SH-SY5Y (cell line): ENCODE data around the gene MAP7D1.

ENCODE experiments used
- GATA2 ChIP-seq: IDR thresholded peaks from 2 replicates; pipeline ENCODE4 v1.6.1; 2011; ENCODE audit warnings: mild to moderate bottlenecking, low read depth, low read length
- GATA3 ChIP-seq: IDR thresholded peaks from 2 replicates; pipeline ENCODE4 v1.6.1; 2011; ENCODE audit warnings: low read depth, mild to moderate bottlenecking, low read length, moderate library complexity

The MAP7D1 gene

GRCh38 chr1:36155408-36156328, at the start of gene MAP7D1:
MAP7D1 (plus strand) TSS chr1:36156160; CDS start chr1:36156418, 258 bp downstream.
- TF ChIP-seq GATA3, result no peak
- no peak for TF ChIP-seq GATA2

- TF ChIP-seq GATA2 (no peak), GATA3 (no peak)
Measured at GRCh38 chr1:36106269-36106668, 49.7 kb upstream of the MAP7D1 start.

GRCh38 chr1:36107394-36107793, 48.6 kb upstream of the MAP7D1 start:
- TF ChIP-seq GATA3 (no peak), GATA2 (no peak)

GRCh38 chr1:36108314-36108713, 47.6 kb upstream of the MAP7D1 start:
- TF ChIP-seq GATA2 (no peak), GATA3 (no peak)

GRCh38 chr1:36109041-36109679, 46.8 kb upstream of the MAP7D1 start:
- TF ChIP-seq GATA2 (no peak), GATA3 (no peak)

- TF ChIP-seq GATA2, result no peak
- no peak for TF ChIP-seq GATA3
Measured at GRCh38 chr1:36111151-36111550, 44.8 kb upstream of the MAP7D1 start.

- TF ChIP-seq GATA3 (no peak), GATA2 (no peak)
Measured at GRCh38 chr1:36112823-36113222, 43.1 kb upstream of the MAP7D1 start.

- no peak for TF ChIP-seq GATA3
- no peak for TF ChIP-seq GATA2
Measured at GRCh38 chr1:36114371-36114770, 41.6 kb upstream of the MAP7D1 start.

- TF ChIP-seq GATA2, result no peak
- TF ChIP-seq GATA3, result no peak
Measured at GRCh38 chr1:36115200-36115669, 40.7 kb upstream of the MAP7D1 start.

GRCh38 chr1:36115931-36116330, 40.0 kb upstream of the MAP7D1 start:
- TF ChIP-seq GATA3, result no peak
- no peak for TF ChIP-seq GATA2

GRCh38 chr1:36116901-36117300, 39.1 kb upstream of the MAP7D1 start:
- TF ChIP-seq GATA2 (no peak), GATA3 (no peak)

- TF ChIP-seq GATA2, result no peak
- TF ChIP-seq GATA3, result no peak
Measured at GRCh38 chr1:36118447-36119204, 37.3 kb upstream of the MAP7D1 start.

- TF ChIP-seq GATA2 (no peak), GATA3 (no peak)
Measured at GRCh38 chr1:36119456-36119855, 36.5 kb upstream of the MAP7D1 start.
